ENCODE measurements around the gene GMDS.

Gene GMDS

DNA sequence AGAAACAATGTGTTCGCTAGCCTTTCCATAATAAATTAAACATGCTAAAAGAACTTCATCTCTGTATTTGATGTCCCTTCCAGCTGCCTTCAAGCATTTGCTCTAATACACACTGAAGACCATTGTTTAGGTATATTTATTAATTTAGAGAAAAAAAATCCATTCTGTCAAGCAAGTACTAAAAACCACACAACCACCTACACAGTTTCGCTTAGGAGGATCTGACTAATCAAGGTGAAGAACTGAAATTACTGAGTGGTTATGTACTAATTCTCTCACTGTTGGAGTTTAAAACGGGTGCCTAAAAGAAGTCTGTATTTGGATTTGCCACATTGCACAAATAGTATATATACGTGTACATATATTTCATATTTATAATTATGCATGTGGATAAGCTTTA, 58.9 kb downstream of the GMDS start:
- H3K4me1 ChIP-seq (ENCODE audit: low read length) = peaks cover 12% of the 10 kb centered on the region
- H3K79me2 ChIP-seq (ENCODE audit: low read length) = no peaks in the 10 kb centered on the region
- H3K4me3 ChIP-seq (ENCODE audit: low read length) = no peak overlapping the region
- no peak overlapping the region for H3K9ac ChIP-seq (ENCODE audit: low read length)
- H3K27ac ChIP-seq (ENCODE audit: low read length) = no peak overlapping the region
- H3K9me3 ChIP-seq (ENCODE audit: insufficient read depth, low read length) = no peaks in the 10 kb centered on the region
- H2AFZ ChIP-seq (ENCODE audit: low read depth, low read length) = no peak overlapping the region
- H3K4me2 ChIP-seq (ENCODE audit: low read length) = peak overlapping the region; percentile 20; the same call in 1 of the 2 replicates
- H3K36me3 ChIP-seq (replicated peaks; ENCODE audit: low read depth, low read length) = no peaks in the 10 kb centered on the region
- peaks cover 17% of the 10 kb centered on the region; the same call in 1 of the 2 replicates for H3K27me3 ChIP-seq (ENCODE audit: low read depth, low read length)
- TF ChIP-seq, protein P1, sequence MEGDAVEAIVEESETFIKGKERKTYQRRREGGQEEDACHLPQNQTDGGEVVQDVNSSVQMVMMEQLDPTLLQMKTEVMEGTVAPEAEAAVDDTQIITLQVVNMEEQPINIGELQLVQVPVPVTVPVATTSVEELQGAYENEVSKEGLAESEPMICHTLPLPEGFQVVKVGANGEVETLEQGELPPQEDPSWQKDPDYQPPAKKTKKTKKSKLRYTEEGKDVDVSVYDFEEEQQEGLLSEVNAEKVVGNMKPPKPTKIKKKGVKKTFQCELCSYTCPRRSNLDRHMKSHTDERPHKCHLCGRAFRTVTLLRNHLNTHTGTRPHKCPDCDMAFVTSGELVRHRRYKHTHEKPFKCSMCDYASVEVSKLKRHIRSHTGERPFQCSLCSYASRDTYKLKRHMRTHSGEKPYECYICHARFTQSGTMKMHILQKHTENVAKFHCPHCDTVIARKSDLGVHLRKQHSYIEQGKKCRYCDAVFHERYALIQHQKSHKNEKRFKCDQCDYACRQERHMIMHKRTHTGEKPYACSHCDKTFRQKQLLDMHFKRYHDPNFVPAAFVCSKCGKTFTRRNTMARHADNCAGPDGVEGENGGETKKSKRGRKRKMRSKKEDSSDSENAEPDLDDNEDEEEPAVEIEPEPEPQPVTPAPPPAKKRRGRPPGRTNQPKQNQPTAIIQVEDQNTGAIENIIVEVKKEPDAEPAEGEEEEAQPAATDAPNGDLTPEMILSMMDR (IDR thresholded peaks at IDR 0.05; ENCODE audit: low read depth, low read length) = no peak
- no peak for TF ChIP-seq EZH2phosphoT487 (IDR thresholded peaks at IDR 0.05; ENCODE audit: low read depth)
- H4K20me1 ChIP-seq (ENCODE audit: insufficient read depth, low read length) = peaks cover 19% of the 10 kb centered on the region

DNA sequence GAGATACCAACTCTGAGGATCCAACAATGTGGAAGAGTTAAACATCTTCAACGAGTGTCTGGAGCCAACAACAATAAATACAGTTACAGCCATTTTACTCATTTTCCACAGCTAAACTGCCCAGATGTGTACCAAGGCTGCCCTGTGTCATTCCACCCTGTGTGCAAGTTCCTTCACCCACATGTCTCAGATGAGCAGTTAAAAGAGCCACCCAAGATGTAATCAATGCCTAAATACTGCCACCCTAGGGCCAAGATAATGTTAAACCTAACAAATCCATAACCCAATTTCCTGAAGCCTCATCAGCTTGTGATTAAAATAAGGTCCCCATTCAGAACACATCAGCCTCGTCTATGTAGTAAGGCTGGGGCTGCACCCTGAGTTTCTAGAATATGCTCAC, 59.9 kb downstream of the GMDS start:
- H3K79me2 ChIP-seq (ENCODE audit: low read length) = no peaks in the 10 kb centered on the region
- no peak overlapping the region for H2AFZ ChIP-seq (ENCODE audit: low read depth, low read length)
- H3K27ac ChIP-seq (ENCODE audit: low read length) = no peak overlapping the region
- TF ChIP-seq EZH2phosphoT487 (IDR thresholded peaks at IDR 0.05; ENCODE audit: low read depth) = no peak
- TF ChIP-seq, protein P1 (IDR thresholded peaks at IDR 0.05; ENCODE audit: low read depth, low read length) = no peak
- H3K4me1 ChIP-seq (ENCODE audit: low read length) = peaks cover 12% of the 10 kb centered on the region
- no peaks in the 10 kb centered on the region for H3K9me3 ChIP-seq (ENCODE audit: insufficient read depth, low read length)
- H3K9ac ChIP-seq (ENCODE audit: low read length) = no peak overlapping the region
- peaks cover 19% of the 10 kb centered on the region for H4K20me1 ChIP-seq (ENCODE audit: insufficient read depth, low read length)
- peaks cover 17% of the 10 kb centered on the region; the same call in 1 of the 2 replicates for H3K27me3 ChIP-seq (ENCODE audit: low read depth, low read length)
- H3K4me2 ChIP-seq (ENCODE audit: low read length) = no peak overlapping the region
- no peaks in the 10 kb centered on the region for H3K36me3 ChIP-seq (replicated peaks; ENCODE audit: low read depth, low read length)
- H3K4me3 ChIP-seq (ENCODE audit: low read length) = no peak overlapping the region

DNA sequence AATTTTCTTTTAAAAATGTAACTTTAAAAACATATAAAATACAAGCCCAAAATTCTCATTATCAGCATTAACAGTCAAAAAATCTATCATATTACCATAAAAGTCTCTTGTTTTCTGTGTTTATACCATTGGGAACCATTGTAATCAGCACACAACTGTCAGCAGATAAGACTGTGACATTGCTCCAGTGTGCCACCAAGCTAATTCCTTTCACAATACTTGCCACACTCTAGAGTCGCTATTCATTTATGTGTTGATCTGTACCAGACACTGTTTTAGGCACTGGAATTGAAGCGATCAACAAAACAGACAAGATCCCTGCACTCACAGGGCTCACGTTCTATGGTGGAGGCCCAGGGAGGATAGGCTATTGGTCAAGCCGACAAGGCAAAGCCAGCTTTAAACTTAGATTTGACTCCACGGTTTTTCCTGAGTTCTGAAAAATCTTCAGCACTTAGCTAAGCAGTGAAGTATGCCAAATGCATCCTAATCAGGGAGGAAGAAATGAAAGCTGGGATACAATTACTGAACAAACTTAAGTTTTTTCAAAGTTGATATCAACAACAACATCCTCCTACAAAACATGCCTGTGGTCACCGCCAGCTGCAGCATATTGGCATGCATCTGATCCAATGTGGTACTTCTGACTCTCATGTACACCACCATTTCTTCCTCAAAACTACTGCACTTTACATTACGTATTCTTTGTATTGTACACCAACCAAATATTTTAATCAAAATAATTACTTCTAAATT, 60.5 kb downstream of the GMDS start:
- TF ChIP-seq EZH2phosphoT487 (IDR thresholded peaks at IDR 0.05; ENCODE audit: low read depth) = no peak
- TF ChIP-seq, protein P1 (IDR thresholded peaks at IDR 0.05; ENCODE audit: low read depth, low read length) = no peak
- Histone ChIP-seq H3K27me3 (ENCODE audit: low read depth, low read length) (peaks cover 17% of the 10 kb centered on the region; the same call in 1 of the 2 replicates), H3K9ac (ENCODE audit: low read length) (no peak overlapping the region), H3K9me3 (ENCODE audit: insufficient read depth, low read length) (no peaks in the 10 kb centered on the region), H3K4me2 (ENCODE audit: low read length) (no peak overlapping the region), H4K20me1 (ENCODE audit: insufficient read depth, low read length) (peaks cover 19% of the 10 kb centered on the region), H3K4me3 (ENCODE audit: low read length) (no peak overlapping the region), H3K79me2 (ENCODE audit: low read length) (no peaks in the 10 kb centered on the region), H3K4me1 (ENCODE audit: low read length) (peaks cover 12% of the 10 kb centered on the region), H3K36me3 (replicated peaks; ENCODE audit: low read depth, low read length) (no peaks in the 10 kb centered on the region), H2AFZ (ENCODE audit: low read depth, low read length) (no peak overlapping the region), H3K27ac (ENCODE audit: low read length) (no peak overlapping the region)

DNA sequence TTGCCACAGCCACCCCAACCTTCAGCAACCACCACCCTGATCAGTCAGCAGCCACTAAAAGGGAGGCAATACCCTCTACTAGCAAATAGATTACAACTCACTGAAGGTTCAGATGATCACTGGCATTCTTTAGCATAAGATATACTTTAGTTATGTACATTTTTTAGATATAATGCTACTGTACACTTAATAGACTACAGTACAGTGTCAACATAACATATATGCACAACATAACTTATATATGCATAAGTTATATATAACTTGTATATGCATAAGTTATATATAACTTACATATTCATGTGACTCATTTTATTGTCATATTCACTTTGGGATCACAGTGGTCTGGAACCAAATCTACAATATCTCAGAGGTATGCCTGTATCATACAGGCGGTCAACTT, 61.7 kb downstream of the GMDS start:
- H3K4me3 ChIP-seq (ENCODE audit: low read length) = no peak overlapping the region
- peaks cover 19% of the 10 kb centered on the region for H4K20me1 ChIP-seq (ENCODE audit: insufficient read depth, low read length)
- H3K27ac ChIP-seq (ENCODE audit: low read length) = no peak overlapping the region
- H3K4me1 ChIP-seq (ENCODE audit: low read length) = peaks cover 12% of the 10 kb centered on the region
- H3K4me2 ChIP-seq (ENCODE audit: low read length) = no peak overlapping the region
- H3K9me3 ChIP-seq (ENCODE audit: insufficient read depth, low read length) = no peaks in the 10 kb centered on the region
- H3K36me3 ChIP-seq (replicated peaks; ENCODE audit: low read depth, low read length) = no peaks in the 10 kb centered on the region
- H2AFZ ChIP-seq (ENCODE audit: low read depth, low read length) = no peak overlapping the region
- TF ChIP-seq, protein P1 (IDR thresholded peaks at IDR 0.05; ENCODE audit: low read depth, low read length) = no peak
- TF ChIP-seq EZH2phosphoT487 (IDR thresholded peaks at IDR 0.05; ENCODE audit: low read depth) = no peak
- H3K79me2 ChIP-seq (ENCODE audit: low read length) = no peaks in the 10 kb centered on the region
- H3K9ac ChIP-seq (ENCODE audit: low read length) = no peak overlapping the region
- peaks cover 17% of the 10 kb centered on the region; the same call in 1 of the 2 replicates for H3K27me3 ChIP-seq (ENCODE audit: low read depth, low read length)

Measured in OCI-LY3 (cell line).